HG03342 (cell line): Measurements from ENCODE around the gene OSGEP.

Source experiments
- ATAC-seq: cut with Tn5 transposase; IDR thresholded peaks from one replicate; pipeline ENCODE4 v1.9.1; 2021; ENCODE audit warnings: mild to moderate bottlenecking, moderate library complexity; ENCODE audit not compliant: unreplicated experiment

Gene OSGEP

GRCh38 chr14:20400589-20400964, 54.0 kb downstream of the OSGEP start:
- ATAC-seq, result no peak

DNA sequence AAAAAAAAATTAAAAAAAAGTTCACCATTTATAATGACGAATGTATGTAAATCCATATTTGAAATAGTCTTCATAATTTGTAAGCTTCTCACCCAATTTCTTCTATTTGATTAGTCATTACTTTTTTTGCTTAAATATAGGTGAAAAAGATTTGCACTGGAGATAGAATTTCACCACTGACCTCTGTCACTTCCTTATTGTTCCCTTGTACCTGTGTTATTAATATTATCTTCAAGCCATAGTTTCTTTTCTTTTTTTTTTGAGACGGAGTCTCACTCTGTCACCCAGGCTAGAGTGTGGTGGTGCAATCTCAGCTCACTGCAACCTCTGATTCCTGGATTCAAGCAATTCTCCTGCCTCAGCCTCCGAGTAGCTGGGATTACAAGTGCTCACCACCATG, 57.1 kb downstream of the OSGEP start:
- ATAC-seq, result no peak
